GM12878 (cell line): Measurements from ENCODE around the gene ATG4A. TPM values are rescaled to one million over a fixed set of nuclear protein-coding genes. Genes with fewer than 3 reads are reported as not detected.

Source experiments
- ATAC-seq: fragments of 200-7000 bp; cut with Tn5 transposase; 3 replicates; pipeline ENCODE4 v1.9.1; 2020; ENCODE audit warnings: mild to moderate bottlenecking, moderate library complexity
- BruUV-seq: library from RNA; stranded (reverse); fragments of 400-500 nt; replicated peaks from 2 replicates; lab custom pipeline; 2021; lab: Mats Ljungman, UMichigan
- CTCF ChIA-PET: fragments of 300-600 bp; sonication (Branson Sonifier 250); formaldehyde crosslinking; extraction: SDS; loops from one replicate; lab custom pipeline; 2021; ENCODE audit warnings: inconsistent platforms; lab: Yijun Ruan, JAX
- POLR2A ChIA-PET: fragments of 350-600 bp; formaldehyde crosslinking; extraction: SDS; loops from one replicate; lab custom pipeline; 2021; ENCODE audit warnings: inconsistent platforms; lab: Charles Lee
- RAD21 ChIA-PET: fragments of 300-600 bp; sonication (Branson Sonifier 250); formaldehyde crosslinking; loops from one replicate; lab custom pipeline; 2023; ENCODE audit warnings: antibody characterized with exemption; ENCODE audit not compliant: unreplicated experiment; lab: Charles Lee
- SMC1A ChIA-PET: fragments of 300-600 bp; sonication (Branson Sonifier 250); formaldehyde crosslinking; loops from one replicate; lab custom pipeline; 2023; ENCODE audit not compliant: unreplicated experiment, uncharacterized antibody; lab: Charles Lee
- DNase-seq: peaks from one replicate; pipeline ENCODE4 v3.0.0-alpha.2; 2011; ENCODE audit warnings: low read depth, low spot score
- FAIRE-seq: peaks from 3 replicates; lab custom pipeline; 2011; peaks lifted over from hg19 to GRCh38; lab: Jason Lieb, UNC
- H2AFZ ChIP-seq: 2 replicates; pipeline ENCODE4 v1.6.0; 2011; ENCODE audit warnings: low read depth, low read length, control low read depth; ENCODE audit not compliant: control insufficient read depth
- H3K27ac ChIP-seq: 2 replicates; pipeline ENCODE4 v1.5.1; 2011; ENCODE audit warnings: control low read depth; ENCODE audit not compliant: control insufficient read depth, insufficient read depth
- H3K27me3 ChIP-seq, 2 experiments: replicated peaks in 1 of 2; 2 replicates each; pipeline versions ENCODE4 v1.6.0 to v1.6.1; 2011; ENCODE audit warnings: low read length in 1 of 2; ENCODE audit not compliant: control insufficient read depth in 2 of 2, insufficient read depth in 2 of 2
- H3K36me3 ChIP-seq, 2 experiments: 2 replicates each; pipeline ENCODE4 v1.5.1; 2011; ENCODE audit warnings: low read length in 1 of 2; ENCODE audit not compliant: control insufficient read depth in 2 of 2, insufficient read depth in 2 of 2
- H3K4me1 ChIP-seq: 2 replicates; pipeline ENCODE4 v1.6.1; 2011; ENCODE audit warnings: mild to moderate bottlenecking, low read length, moderate library complexity, mixed read lengths; ENCODE audit not compliant: control insufficient read depth, insufficient read depth
- H3K4me2 ChIP-seq: 2 replicates; pipeline ENCODE4 v1.6.0; 2011; ENCODE audit warnings: control low read depth; ENCODE audit not compliant: control insufficient read depth, insufficient read depth
- H3K4me3 ChIP-seq: fragments of 200-600 bp; sonication (generic); 2 replicates; pipeline ENCODE4 v1.5.1; 2016
- H3K79me2 ChIP-seq: 2 replicates; pipeline ENCODE4 v1.6.0; 2011; ENCODE audit warnings: low read length; ENCODE audit not compliant: control insufficient read depth, insufficient read depth
- H3K9ac ChIP-seq: 2 replicates; pipeline ENCODE4 v1.8.0; 2011; ENCODE audit warnings: low read length, control low read depth, mixed read lengths; ENCODE audit not compliant: control insufficient read depth, insufficient read depth
- H3K9me3 ChIP-seq: replicated peaks from 3 replicates; pipeline ENCODE4 v1.5.1; 2011; ENCODE audit warnings: mild to moderate bottlenecking, low read length; ENCODE audit not compliant: control insufficient read depth, insufficient read depth
- H4K20me1 ChIP-seq: 2 replicates; pipeline ENCODE4 v1.6.0; 2011; ENCODE audit not compliant: control insufficient read depth, insufficient read depth
- CBX3 ChIP-seq: fragments of 200-600 bp; sonication (generic); IDR thresholded peaks from 2 replicates; pipeline ENCODE4 v1.6.1; 2016; ENCODE audit warnings: low read depth, borderline replicate concordance
- TAF1 ChIP-seq: IDR thresholded peaks from 2 replicates; pipeline ENCODE4 v1.6.1; 2011; ENCODE audit warnings: mild to moderate bottlenecking, low read depth, low read length, borderline replicate concordance
- ZSCAN29 ChIP-seq: fragments of 450-650 bp; IDR thresholded peaks from 2 replicates; pipeline ENCODE4 v1.6.1; 2017; ENCODE audit warnings: mild to moderate bottlenecking, moderate library complexity
- WGBS: methylation state at CpG from one replicate; pipeline ENCODE4 v1.1.6; 2016; ENCODE audit warnings: low lambda C conversion rate; ENCODE audit not compliant: insufficient replicate concordance, insufficient coverage; ENCODE audit errors: missing lambda C conversion rate; 5-methylcytosine and 5-hydroxymethylcytosine counted together
- in situ Hi-C: fragments of 300-500 bp; cut with MboI; formaldehyde crosslinking; loops from 9 replicates; pipeline ENCODE4 v1.14.3; 2018; ENCODE audit warnings: mixed read lengths
- intact Hi-C: fragments of 100-400 bp; cut with micrococcal nuclease; formaldehyde crosslinking; loops from one replicate; pipeline ENCODE4 v1.14.2; 2022; ENCODE audit not compliant: unreplicated experiment
- polyA plus RNA-seq, 11 experiments: library from polyadenylated mRNA; depleted of rRNA in 4 of 11; unstranded in 6 of 11; stranded (reverse) in 5 of 11; fragments of >200 nt; fragmentation: Nextera tagmentation in 4 of 11; fragmentation: Illumina TruSeq in 1 of 11; extraction: Ambion mirVana in 4 of 11; extraction: Trizol in 1 of 11; gene quantifications; 1 replicate in 1 of 11; 2 replicates in 10 of 11; pipeline versions ENCODE4 v1.2.1 to v1.2.3, GENCODE V29; 2011 to 2016; ENCODE audit warnings: inconsistent platforms in 2 of 11, missing spikeins in 2 of 11, low read depth in 1 of 11
- total RNA-seq, 4 experiments: library from RNA; depleted of rRNA in 3 of 4; stranded (reverse); fragments of >200 nt in 3 of 4; fragmentation: Illumina TruSeq in 1 of 4; extraction: Trizol in 1 of 4; gene quantifications; 2 replicates each; pipeline versions ENCODE4 v1.2.1 to v1.2.3, GENCODE V29; 2013 to 2021
- TF ChIP-seq, protein P1 (sequence below): fragments of 450-650 bp; IDR thresholded peaks from 2 replicates; pipeline ENCODE4 v1.6.1; 2017; ENCODE audit warnings: mild to moderate bottlenecking, moderate library complexity
- TF ChIP-seq, protein P2 (sequence below): fragments of 150-350 bp; IDR thresholded peaks from 2 replicates; pipeline ENCODE4 v1.6.1; 2016; ENCODE audit warnings: low read depth, low read length
- TF ChIP-seq, protein P3 (sequence below): fragments of 450-650 bp; IDR thresholded peaks from 2 replicates; pipeline ENCODE4 v1.6.1; 2016; ENCODE audit warnings: mild to moderate bottlenecking

The ATG4A gene
- total and polyA plus RNA-seq, 10 of the 15 experiments (the other 5 are each of a cell fraction or from before 2014, with no cell fraction given): 9.1 to 22.0 (median 15.5) TPM

DNA sequence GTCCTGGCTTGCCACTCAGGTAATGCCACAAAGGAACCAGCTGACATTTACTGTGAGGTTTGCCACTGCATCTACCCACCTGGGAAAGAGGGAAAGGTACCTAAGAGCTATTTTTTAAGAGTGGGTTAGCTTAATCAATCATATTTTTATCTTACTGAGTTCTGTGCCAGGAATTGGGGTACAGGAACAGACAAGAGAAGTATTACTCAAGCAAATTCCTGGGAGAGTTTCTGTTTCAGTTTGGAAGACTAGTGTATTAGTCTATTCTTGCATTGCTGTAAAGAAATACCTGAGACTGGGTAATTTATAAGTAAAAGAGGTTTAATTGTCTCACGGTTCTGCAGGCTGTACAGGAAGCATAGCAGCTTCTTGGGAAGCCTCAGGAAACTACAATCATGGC lies 23.5 kb upstream of the ATG4A start:
- ChIA-PET CTCF (interaction anchor here (0.6 to 1.1 kb wide), 3 partner anchors 47 to 71 kb away, joined by 3 to 4 read pairs (median 3); no protein-coding TSS in a partner anchor), RAD21 (interaction anchor here (1.0 kb wide), 1 partner anchor 47 kb away, joined by 3 read pairs; no protein-coding TSS in a partner anchor), POLR2A (no interaction called here), SMC1A (interaction anchor here (0.8 kb wide), 1 partner anchor 24 kb away, joined by 3 read pairs; the partner anchor contains the start of gene ATG4A)
- H3K4me1 ChIP-seq: no peaks in the 10 kb centered on the region
- no peak overlapping the region for H3K4me2 ChIP-seq
- ATAC-seq (no peak), FAIRE-seq (no peak), DNase-seq (no peak)
- H4K20me1 ChIP-seq: no peaks in the 10 kb centered on the region
- no peak overlapping the region for H3K27ac ChIP-seq
- H3K9ac ChIP-seq: no peak overlapping the region
- intact Hi-C loops (no loop called here), in situ Hi-C loops (no loop called here)
- H3K27me3 ChIP-seq: peaks cover 0 to 3% of the 10 kb centered on the region in 2 experiments; a peak in 1 of 4 replicates
- 8% methylated on average over 1 of the region's 1 CpG for WGBS
- BruUV-seq: no TSS peak
- H3K4me3 ChIP-seq: no peak overlapping the region
- no peaks in the 10 kb centered on the region for H3K9me3 ChIP-seq
- H2AFZ ChIP-seq: no peak overlapping the region
- H3K79me2 ChIP-seq: no peaks in the 10 kb centered on the region
- no peaks in the 10 kb centered on the region for H3K36me3 ChIP-seq
- no peak for TF ChIP-seq TAF1
- no peak for TF ChIP-seq CBX3
- TF ChIP-seq, protein P1, sequence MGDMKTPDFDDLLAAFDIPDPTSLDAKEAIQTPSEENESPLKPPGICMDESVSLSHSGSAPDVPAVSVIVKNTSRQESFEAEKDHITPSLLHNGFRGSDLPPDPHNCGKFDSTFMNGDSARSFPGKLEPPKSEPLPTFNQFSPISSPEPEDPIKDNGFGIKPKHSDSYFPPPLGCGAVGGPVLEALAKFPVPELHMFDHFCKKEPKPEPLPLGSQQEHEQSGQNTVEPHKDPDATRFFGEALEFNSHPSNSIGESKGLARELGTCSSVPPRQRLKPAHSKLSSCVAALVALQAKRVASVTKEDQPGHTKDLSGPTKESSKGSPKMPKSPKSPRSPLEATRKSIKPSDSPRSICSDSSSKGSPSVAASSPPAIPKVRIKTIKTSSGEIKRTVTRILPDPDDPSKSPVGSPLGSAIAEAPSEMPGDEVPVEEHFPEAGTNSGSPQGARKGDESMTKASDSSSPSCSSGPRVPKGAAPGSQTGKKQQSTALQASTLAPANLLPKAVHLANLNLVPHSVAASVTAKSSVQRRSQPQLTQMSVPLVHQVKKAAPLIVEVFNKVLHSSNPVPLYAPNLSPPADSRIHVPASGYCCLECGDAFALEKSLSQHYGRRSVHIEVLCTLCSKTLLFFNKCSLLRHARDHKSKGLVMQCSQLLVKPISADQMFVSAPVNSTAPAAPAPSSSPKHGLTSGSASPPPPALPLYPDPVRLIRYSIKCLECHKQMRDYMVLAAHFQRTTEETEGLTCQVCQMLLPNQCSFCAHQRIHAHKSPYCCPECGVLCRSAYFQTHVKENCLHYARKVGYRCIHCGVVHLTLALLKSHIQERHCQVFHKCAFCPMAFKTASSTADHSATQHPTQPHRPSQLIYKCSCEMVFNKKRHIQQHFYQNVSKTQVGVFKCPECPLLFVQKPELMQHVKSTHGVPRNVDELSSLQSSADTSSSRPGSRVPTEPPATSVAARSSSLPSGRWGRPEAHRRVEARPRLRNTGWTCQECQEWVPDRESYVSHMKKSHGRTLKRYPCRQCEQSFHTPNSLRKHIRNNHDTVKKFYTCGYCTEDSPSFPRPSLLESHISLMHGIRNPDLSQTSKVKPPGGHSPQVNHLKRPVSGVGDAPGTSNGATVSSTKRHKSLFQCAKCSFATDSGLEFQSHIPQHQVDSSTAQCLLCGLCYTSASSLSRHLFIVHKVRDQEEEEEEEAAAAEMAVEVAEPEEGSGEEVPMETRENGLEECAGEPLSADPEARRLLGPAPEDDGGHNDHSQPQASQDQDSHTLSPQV: no peak
- no peak for TF ChIP-seq ZSCAN29
- TF ChIP-seq, protein P2, sequence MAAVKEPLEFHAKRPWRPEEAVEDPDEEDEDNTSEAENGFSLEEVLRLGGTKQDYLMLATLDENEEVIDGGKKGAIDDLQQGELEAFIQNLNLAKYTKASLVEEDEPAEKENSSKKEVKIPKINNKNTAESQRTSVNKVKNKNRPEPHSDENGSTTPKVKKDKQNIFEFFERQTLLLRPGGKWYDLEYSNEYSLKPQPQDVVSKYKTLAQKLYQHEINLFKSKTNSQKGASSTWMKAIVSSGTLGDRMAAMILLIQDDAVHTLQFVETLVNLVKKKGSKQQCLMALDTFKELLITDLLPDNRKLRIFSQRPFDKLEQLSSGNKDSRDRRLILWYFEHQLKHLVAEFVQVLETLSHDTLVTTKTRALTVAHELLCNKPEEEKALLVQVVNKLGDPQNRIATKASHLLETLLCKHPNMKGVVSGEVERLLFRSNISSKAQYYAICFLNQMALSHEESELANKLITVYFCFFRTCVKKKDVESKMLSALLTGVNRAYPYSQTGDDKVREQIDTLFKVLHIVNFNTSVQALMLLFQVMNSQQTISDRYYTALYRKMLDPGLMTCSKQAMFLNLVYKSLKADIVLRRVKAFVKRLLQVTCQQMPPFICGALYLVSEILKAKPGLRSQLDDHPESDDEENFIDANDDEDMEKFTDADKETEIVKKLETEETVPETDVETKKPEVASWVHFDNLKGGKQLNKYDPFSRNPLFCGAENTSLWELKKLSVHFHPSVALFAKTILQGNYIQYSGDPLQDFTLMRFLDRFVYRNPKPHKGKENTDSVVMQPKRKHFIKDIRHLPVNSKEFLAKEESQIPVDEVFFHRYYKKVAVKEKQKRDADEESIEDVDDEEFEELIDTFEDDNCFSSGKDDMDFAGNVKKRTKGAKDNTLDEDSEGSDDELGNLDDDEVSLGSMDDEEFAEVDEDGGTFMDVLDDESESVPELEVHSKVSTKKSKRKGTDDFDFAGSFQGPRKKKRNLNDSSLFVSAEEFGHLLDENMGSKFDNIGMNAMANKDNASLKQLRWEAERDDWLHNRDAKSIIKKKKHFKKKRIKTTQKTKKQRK: no peak
- TF ChIP-seq, protein P3, sequence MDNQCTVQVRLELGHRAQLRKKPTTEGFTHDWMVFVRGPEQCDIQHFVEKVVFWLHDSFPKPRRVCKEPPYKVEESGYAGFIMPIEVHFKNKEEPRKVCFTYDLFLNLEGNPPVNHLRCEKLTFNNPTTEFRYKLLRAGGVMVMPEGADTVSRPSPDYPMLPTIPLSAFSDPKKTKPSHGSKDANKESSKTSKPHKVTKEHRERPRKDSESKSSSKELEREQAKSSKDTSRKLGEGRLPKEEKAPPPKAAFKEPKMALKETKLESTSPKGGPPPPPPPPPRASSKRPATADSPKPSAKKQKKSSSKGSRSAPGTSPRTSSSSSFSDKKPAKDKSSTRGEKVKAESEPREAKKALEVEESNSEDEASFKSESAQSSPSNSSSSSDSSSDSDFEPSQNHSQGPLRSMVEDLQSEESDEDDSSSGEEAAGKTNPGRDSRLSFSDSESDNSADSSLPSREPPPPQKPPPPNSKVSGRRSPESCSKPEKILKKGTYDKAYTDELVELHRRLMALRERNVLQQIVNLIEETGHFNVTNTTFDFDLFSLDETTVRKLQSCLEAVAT: no peak
